C4-2B (cell line): ENCODE data around the gene INMT.

Experiments
- H3K27ac ChIP-seq: fragments of 450-650 bp; 2 replicates; pipeline ENCODE4 v1.5.1; 2017
- CTCF ChIP-seq: fragments of 450-650 bp; conservative IDR thresholded peaks from 2 replicates; pipeline ENCODE4 v1.5.1; 2017; ENCODE audit warnings: mild to moderate bottlenecking
- ZFX ChIP-seq: fragments of 450-650 bp; IDR thresholded peaks from 2 replicates; pipeline ENCODE4 v1.6.1; 2017

INMT gene

GRCh38 chr7:30796105-30796869 is 44.4 kb downstream of the INMT start:
- TF ChIP-seq CTCF (no peak), ZFX (no peak)
- no peak overlapping the region for H3K27ac ChIP-seq

GRCh38 chr7:30797176-30798040 is 45.5 kb downstream of the INMT start:
- H3K27ac ChIP-seq = no peak overlapping the region
- no peak for TF ChIP-seq CTCF
- no peak for TF ChIP-seq ZFX

GRCh38 chr7:30799206-30799975 is 47.5 kb downstream of the INMT start:
- no peak overlapping the region for H3K27ac ChIP-seq
- no peak for TF ChIP-seq CTCF
- TF ChIP-seq ZFX = no peak

- no peak for TF ChIP-seq CTCF
- TF ChIP-seq ZFX = no peak
- no peak overlapping the region for H3K27ac ChIP-seq
Observed at GRCh38 chr7:30799976-30800661, 48.2 kb downstream of the INMT start.

- TF ChIP-seq CTCF (peak; percentile 78), ZFX (no peak)
- no peak overlapping the region for H3K27ac ChIP-seq
Observed at GRCh38 chr7:30800785-30801252, 48.9 kb downstream of the INMT start.

GRCh38 chr7:30802812-30803211 is 50.9 kb downstream of the INMT start:
- H3K27ac ChIP-seq = no peak overlapping the region
- TF ChIP-seq ZFX = no peak
- no peak for TF ChIP-seq CTCF
